Breast epithelium (tissue), 4 donors: ENCODE results near the gene SLC18A2. TPM values are rescaled to one million over a fixed set of nuclear protein-coding genes. Genes with fewer than 3 reads are reported as not detected.

ENCODE experiments used
- DNase-seq, 2 donors: peaks; one replicate each; pipeline ENCODE4 v3.0.0-alpha.2; 2019; ENCODE audit warnings: low spot score in 2 of 2
- H3K27ac ChIP-seq, 2 donors: fragments of 200-600 bp; sonication (generic) in 1 of 2; one replicate each; pipeline ENCODE4 v1.5.1; 2016 to 2019; ENCODE audit warnings: mild to moderate bottlenecking in 1 of 2
- H3K27me3 ChIP-seq, 2 donors: fragments of 200-600 bp; sonication (generic) in 1 of 2; one replicate each; pipeline versions ENCODE4 v1.5.1 to v1.6.0; 2017 to 2019; ENCODE audit warnings: control low read depth in 1 of 2, mild to moderate bottlenecking in 1 of 2
- H3K36me3 ChIP-seq: fragments of 200-600 bp; one replicate; pipeline ENCODE4 v1.5.1; 2019
- H3K4me1 ChIP-seq, 2 donors: fragments of 200-600 bp; sonication (generic); one replicate each; pipeline ENCODE4 v1.5.1; 2016 to 2019; ENCODE audit warnings: control low read depth in 1 of 2
- H3K4me3 ChIP-seq, 3 donors: fragments of 200-600 bp; sonication (generic); 1 replicate in 2 of 3; 2 replicates in 1 of 3; pipeline ENCODE4 v1.5.1; 2016 to 2019; ENCODE audit warnings: mild to moderate bottlenecking in 3 of 3, moderate library complexity in 2 of 3
- H3K9me3 ChIP-seq, 2 donors: fragments of 200-600 bp; sonication (generic) in 1 of 2; one replicate each; pipeline ENCODE4 v1.5.1; 2016 to 2019; ENCODE audit warnings: control low read depth in 1 of 2
- POLR2A ChIP-seq: fragments of 450-650 bp; IDR thresholded peaks from one replicate; pipeline ENCODE4 v1.6.1; 2016; ENCODE audit warnings: antibody characterized with exemption, mild to moderate bottlenecking, moderate library complexity
- POLR2AphosphoS5 ChIP-seq, 3 donors: sonication (generic); formaldehyde crosslinking; IDR thresholded peaks; one replicate each; pipeline ENCODE4 v1.6.1; 2017; ENCODE audit warnings: antibody characterized with exemption in 3 of 3
- intact Hi-C: fragments of 100-400 bp; cut with DNase I; formaldehyde crosslinking; loops from one replicate; pipeline ENCODE4 v1.15.1; 2023; ENCODE audit warnings: low total_unique reads
- total RNA-seq, 3 donors: library from RNA; depleted of rRNA; stranded (reverse); fragments of >200 nt; gene quantifications; one replicate each; pipeline ENCODE4 v1.1.0, GENCODE V29; 2016
- TF ChIP-seq, protein P1 (sequence below), 3 donors: fragments of 450-650 bp; IDR thresholded peaks; one replicate each; pipeline ENCODE4 v1.5.1; 2016 to 2017; ENCODE audit warnings: antibody characterized with exemption in 3 of 3, mild to moderate bottlenecking in 3 of 3, moderate library complexity in 3 of 3

SLC18A2 gene
- total RNA-seq, 3 donors from 2014 or later = 0.73 to 2.1 TPM; not detected in 1

- intact Hi-C loops = no loop called here
- TF ChIP-seq POLR2A (no peak), POLR2AphosphoS5 (IDR thresholded peaks at IDR 0.05) (no peak)
- TF ChIP-seq, protein P1, sequence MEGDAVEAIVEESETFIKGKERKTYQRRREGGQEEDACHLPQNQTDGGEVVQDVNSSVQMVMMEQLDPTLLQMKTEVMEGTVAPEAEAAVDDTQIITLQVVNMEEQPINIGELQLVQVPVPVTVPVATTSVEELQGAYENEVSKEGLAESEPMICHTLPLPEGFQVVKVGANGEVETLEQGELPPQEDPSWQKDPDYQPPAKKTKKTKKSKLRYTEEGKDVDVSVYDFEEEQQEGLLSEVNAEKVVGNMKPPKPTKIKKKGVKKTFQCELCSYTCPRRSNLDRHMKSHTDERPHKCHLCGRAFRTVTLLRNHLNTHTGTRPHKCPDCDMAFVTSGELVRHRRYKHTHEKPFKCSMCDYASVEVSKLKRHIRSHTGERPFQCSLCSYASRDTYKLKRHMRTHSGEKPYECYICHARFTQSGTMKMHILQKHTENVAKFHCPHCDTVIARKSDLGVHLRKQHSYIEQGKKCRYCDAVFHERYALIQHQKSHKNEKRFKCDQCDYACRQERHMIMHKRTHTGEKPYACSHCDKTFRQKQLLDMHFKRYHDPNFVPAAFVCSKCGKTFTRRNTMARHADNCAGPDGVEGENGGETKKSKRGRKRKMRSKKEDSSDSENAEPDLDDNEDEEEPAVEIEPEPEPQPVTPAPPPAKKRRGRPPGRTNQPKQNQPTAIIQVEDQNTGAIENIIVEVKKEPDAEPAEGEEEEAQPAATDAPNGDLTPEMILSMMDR (IDR thresholded peaks at IDR 0.05) = no peak
- Histone ChIP-seq H3K4me3 (no peak overlapping the region), H3K4me1 (no peaks in the 10 kb centered on the region), H3K36me3 (no peaks in the 10 kb centered on the region), H3K27ac (no peak overlapping the region), H3K9me3 (no peaks in the 10 kb centered on the region), H3K27me3 (peaks cover 0 to 37% of the 10 kb centered on the region in 2 donors)
- no peak for DNase-seq
Observed at GRCh38 chr10:117261501-117261900, 20.6 kb downstream of the SLC18A2 start.

DNA sequence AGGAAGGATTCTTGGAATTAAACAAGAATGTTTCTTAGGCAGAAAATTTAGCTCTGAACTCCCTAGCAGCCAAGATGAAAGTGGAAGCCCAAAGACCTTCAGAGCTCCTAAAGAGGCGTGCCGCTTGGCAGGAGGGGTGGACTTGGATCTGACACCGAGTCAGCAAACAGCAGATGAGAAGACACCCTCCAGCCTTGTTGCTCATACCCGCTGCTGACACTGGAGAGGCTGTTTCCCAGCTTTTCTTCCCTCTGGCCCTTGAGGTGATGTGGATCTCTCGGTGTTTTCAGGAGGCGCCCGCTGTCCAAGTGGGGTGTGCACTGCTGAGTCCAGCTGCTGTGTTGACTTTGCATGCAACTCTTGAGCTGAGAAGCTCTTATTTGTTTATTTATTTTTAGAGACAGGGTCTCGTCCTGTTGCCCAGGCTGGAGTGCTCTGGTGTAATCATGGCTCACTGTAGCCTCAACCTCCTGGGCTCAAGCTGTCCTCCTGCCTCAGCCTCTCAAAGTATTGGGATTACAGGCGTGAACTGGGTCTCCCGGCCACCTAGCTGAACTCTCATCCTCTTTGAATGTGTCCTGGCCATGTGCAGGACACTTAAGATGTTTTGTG lies 21.5 kb downstream of the SLC18A2 start:
- no peak overlapping the region for H3K27ac ChIP-seq
- intact Hi-C loops = loop anchor here (1.0 kb wide), 1 partner anchor 34 kb away; no protein-coding TSS in a partner anchor
- no peaks in the 10 kb centered on the region for H3K9me3 ChIP-seq
- no peak overlapping the region for H3K4me3 ChIP-seq
- TF ChIP-seq, protein P1 (IDR thresholded peaks at IDR 0.05) = no peak
- TF ChIP-seq POLR2A = no peak
- no peak for TF ChIP-seq POLR2AphosphoS5 (IDR thresholded peaks at IDR 0.05)
- H3K27me3 ChIP-seq = peaks cover 0 to 31% of the 10 kb centered on the region in 2 donors
- H3K4me1 ChIP-seq = no peaks in the 10 kb centered on the region
- H3K36me3 ChIP-seq = no peaks in the 10 kb centered on the region
- DNase-seq = no peak

- no peaks in the 10 kb centered on the region for H3K9me3 ChIP-seq
- no peak overlapping the region for H3K27ac ChIP-seq
- H3K4me1 ChIP-seq = no peaks in the 10 kb centered on the region
- intact Hi-C loops = loop anchor here (1.0 kb wide), 1 partner anchor 35 kb away; no protein-coding TSS in a partner anchor
- peaks cover 0 to 31% of the 10 kb centered on the region in 2 donors for H3K27me3 ChIP-seq
- H3K36me3 ChIP-seq = no peaks in the 10 kb centered on the region
- H3K4me3 ChIP-seq = no peak overlapping the region
- no peak for DNase-seq
- no peak for TF ChIP-seq POLR2AphosphoS5 (IDR thresholded peaks at IDR 0.05)
- TF ChIP-seq, protein P1 (IDR thresholded peaks at IDR 0.05) = no peak
- TF ChIP-seq POLR2A = no peak
Observed at GRCh38 chr10:117262903-117263293, 22.0 kb downstream of the SLC18A2 start.

- intact Hi-C loops = no loop called here
- Histone ChIP-seq H3K27me3 (peaks cover 0 to 28% of the 10 kb centered on the region in 2 donors), H3K4me1 (no peaks in the 10 kb centered on the region), H3K4me3 (no peak overlapping the region), H3K27ac (no peak overlapping the region), H3K9me3 (no peaks in the 10 kb centered on the region), H3K36me3 (no peaks in the 10 kb centered on the region)
- DNase-seq = no peak
- TF ChIP-seq, protein P1 (IDR thresholded peaks at IDR 0.05) = no peak
- TF ChIP-seq POLR2AphosphoS5 (IDR thresholded peaks at IDR 0.05) = no peak
- no peak for TF ChIP-seq POLR2A
Observed at GRCh38 chr10:117264782-117265181, 23.9 kb downstream of the SLC18A2 start.

DNA sequence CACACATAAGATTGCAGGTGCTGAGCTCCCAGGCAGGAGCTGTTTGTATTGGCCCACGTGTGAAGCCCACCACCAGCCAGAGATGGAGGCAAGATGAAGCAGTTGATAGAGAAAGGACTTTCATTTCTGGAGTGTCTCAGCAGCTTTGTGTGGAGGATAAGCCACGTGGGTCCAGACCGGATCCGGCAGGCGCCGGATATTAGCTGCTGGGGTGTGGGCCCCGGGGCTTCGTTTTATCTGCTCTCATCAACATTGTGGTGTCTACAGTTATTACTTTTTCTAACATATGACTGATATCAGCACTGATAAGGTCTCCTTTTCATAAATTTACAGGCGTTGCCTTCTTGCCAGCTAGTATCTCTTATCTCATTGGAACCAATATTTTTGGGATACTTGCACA lies 25.5 kb downstream of the SLC18A2 start:
- H3K27me3 ChIP-seq = peaks cover 0 to 22% of the 10 kb centered on the region in 2 donors
- no peak for DNase-seq
- H3K9me3 ChIP-seq = no peaks in the 10 kb centered on the region
- H3K4me3 ChIP-seq = no peak overlapping the region
- intact Hi-C loops = no loop called here
- H3K36me3 ChIP-seq = no peaks in the 10 kb centered on the region
- no peaks in the 10 kb centered on the region for H3K4me1 ChIP-seq
- TF ChIP-seq, protein P1 (IDR thresholded peaks at IDR 0.05) = no peak
- no peak for TF ChIP-seq POLR2AphosphoS5 (IDR thresholded peaks at IDR 0.05)
- no peak for TF ChIP-seq POLR2A
- no peak overlapping the region for H3K27ac ChIP-seq
